Activated naive CD4-positive, alpha-beta T cell treated with anti-CD3 and anti-CD28 coated beads, Interleukin-2, amount 50 U/mL, for 72 hours (primary cell): Measurements from ENCODE around the gene FBXW4. TPM values are rescaled to one million over a fixed set of nuclear protein-coding genes. Genes with fewer than 3 reads are reported as not detected.
A peak's percentile ranks its signal among the peaks of the same experiment; 100 is the strongest.

ENCODE experiments used
- ATAC-seq, 2 donors: fragments of 150-1000 bp; cut with Tn5 transposase; 2 replicates each; pipeline ENCODE4 v1.10.0; 2021; ENCODE audit warnings: mild to moderate bottlenecking in 2 of 2, moderate library complexity in 2 of 2
- DNase-seq, 2 donors: peaks; one replicate each; pipeline ENCODE4 v3.0.0; 2021 to 2022; ENCODE audit warnings: low spot score in 2 of 2
- H3K27ac Mint-ChIP-seq, 2 donors: one replicate each; pipeline ENCODE4 v1.8.0; 2022; ENCODE audit warnings: mild to moderate bottlenecking in 2 of 2, mixed read lengths in 2 of 2
- H3K36me3 Mint-ChIP-seq, 2 donors: one replicate each; pipeline ENCODE4 v1.8.0; 2022; ENCODE audit warnings: mixed read lengths in 2 of 2
- H3K9me3 Mint-ChIP-seq, 2 donors: one replicate each; pipeline ENCODE4 v1.8.0; 2022; ENCODE audit warnings: mixed read lengths in 2 of 2
- total RNA-seq, 2 donors: library from RNA; stranded (reverse); gene quantifications; one replicate each; pipeline ENCODE4 v1.2.3, GENCODE V29; 2022

FBXW4 gene
- total RNA-seq, 2 donors from 2014 or later = 35.7 to 40.3 TPM

DNA sequence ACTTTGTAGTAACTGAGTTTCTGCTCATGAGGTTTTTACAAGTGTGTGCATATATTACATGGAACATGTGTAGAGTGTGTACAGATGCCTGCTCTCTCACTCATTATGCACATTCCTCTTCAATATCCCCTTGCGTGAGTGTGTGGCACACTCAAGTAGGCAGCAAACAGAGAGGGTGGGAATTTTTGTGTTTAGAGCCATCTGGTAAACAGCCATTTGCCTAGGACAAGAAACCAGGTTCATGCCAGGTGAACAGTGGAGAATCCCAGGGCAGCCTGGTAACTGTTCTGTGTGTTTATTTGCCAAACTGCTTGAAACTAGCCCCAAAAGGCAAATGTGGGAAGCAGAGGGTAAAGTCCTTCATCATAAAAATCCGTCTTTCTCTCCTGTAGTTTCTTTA is 19.9 kb downstream of the FBXW4 start:
- Mint-ChIP-seq H3K36me3 (peaks cover 27 to 28% of the 10 kb centered on the region in 2 donors), H3K9me3 (peaks cover 0 to 6% of the 10 kb centered on the region in 2 donors), H3K27ac (no peak overlapping the region)
- ATAC-seq (no peak), DNase-seq (no peak)

DNA sequence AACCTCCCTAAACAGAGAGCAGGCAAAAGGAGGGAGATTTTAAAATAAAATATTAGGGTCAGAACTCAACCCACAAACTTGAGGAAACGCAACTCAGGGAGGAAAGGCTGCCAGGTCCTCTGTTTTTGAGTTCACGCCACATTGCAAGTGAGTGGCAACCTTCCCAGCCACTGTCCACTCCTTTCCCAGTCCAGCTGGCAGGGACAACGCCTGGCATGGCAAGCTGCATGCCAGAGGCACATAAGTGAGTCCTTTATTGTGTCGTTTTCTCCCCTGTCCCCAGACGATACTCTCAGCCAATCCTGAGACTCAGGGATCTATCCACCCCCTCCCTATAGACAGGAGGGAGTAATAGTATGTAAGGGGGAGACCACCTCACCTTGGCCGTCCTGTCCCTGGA is 22.4 kb downstream of the FBXW4 start:
- Mint-ChIP-seq H3K27ac (no peak overlapping the region), H3K36me3 (peaks cover 24 to 28% of the 10 kb centered on the region in 2 donors), H3K9me3 (peaks cover 0 to 6% of the 10 kb centered on the region in 2 donors)
- ATAC-seq = no peak
- DNase-seq = no peak

DNA sequence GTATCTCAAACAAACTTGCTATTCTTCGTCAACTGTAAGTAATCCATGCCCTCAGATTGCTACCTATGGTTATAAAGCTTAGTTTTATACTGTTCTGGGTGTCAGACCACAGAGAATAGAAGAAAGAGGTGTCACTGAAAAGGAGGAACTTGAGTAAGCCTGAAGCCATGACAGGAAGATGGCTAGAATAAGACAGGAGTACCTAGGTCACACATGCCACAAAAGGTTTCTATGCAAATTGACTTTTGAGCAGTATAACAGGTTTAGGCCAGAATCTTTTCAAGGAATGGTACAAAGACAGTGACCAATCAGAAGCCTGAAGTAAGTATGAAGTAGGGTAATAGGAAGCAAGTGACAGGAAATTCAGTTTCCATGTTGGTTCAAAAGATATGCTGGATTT is 23.5 kb downstream of the FBXW4 start:
- Mint-ChIP-seq H3K36me3 (peaks cover 15 to 18% of the 10 kb centered on the region in 2 donors), H3K27ac (peak overlapping the region in 1 of 2 donors; percentile 42), H3K9me3 (no peaks in the 10 kb centered on the region)
- DNase-seq (no peak), ATAC-seq (peak in 1 of 2 donors; percentile 81)

DNA sequence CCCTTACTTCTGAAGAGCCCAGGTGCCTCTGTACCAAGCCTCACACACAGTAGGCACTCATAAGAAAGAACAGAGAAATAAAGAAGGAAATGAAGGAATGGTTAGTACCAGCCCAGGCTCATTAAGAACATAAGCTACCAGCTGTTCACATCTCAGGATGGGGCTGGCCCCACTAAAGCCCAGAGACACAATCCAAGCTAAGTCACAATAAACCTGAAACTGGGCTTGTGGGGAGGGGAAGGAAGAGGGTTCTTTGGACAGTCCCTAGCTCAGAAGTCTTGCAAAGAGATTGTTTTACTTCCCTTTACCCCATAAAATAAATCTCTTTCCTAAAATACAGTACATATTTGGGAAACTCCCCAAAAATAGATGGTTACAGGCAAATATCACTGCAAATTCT is 24.3 kb downstream of the FBXW4 start:
- peaks cover 11 to 13% of the 10 kb centered on the region in 2 donors for H3K36me3 Mint-ChIP-seq

DNA sequence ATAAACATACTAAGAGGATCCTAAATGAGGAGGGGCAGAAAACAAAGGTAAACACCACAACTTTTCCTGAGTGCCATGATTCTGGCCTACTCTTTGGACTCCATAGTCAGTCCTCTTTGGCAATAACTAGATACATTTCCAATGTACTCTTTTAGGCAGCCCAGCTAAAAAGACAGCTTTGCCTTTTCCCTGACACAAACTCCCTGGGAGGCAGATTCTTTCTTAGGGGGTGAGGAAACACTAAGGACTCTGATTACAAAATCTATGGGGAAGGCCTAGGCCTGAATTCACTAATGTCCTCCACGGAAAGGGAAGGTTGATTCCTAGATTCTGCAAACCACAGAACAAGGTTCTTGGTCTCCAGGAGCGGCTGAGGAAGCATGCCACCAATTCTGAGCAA is 25.8 kb downstream of the FBXW4 start:
- no peak overlapping the region for H3K27ac Mint-ChIP-seq
- H3K9me3 Mint-ChIP-seq = no peaks in the 10 kb centered on the region
- no peak for ATAC-seq
- H3K36me3 Mint-ChIP-seq = peaks cover 11 to 13% of the 10 kb centered on the region in 2 donors
- DNase-seq = no peak

More for the DNA sequence above, 24.3 kb downstream of the FBXW4 start:
- no peaks in the 10 kb centered on the region for H3K9me3 Mint-ChIP-seq
- ATAC-seq = peak in 1 of 2 donors; percentile 81
- no peak for DNase-seq
- peak overlapping the region; percentile 42 to 86 for H3K27ac Mint-ChIP-seq

DNA sequence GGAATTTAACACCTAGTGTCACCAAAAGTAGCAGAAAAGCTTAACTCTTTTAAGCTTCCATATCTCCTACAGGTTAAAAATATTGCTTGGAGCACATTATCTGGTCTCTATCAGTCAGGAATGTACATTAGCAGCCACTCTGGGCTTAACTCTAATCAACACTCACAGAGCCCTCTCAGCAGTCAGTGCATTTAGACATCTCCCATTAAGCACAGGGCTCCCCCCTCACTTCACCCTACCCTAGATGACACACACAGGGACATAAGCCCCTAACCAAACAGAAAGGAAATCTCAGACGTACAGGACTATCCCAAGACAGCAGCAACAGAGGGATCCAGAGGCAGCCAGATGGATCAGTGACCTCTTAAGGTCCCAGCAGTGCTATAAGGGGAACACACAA is 26.4 kb downstream of the FBXW4 start:
- Mint-ChIP-seq H3K36me3 (peaks cover 11 to 13% of the 10 kb centered on the region in 2 donors), H3K27ac (no peak overlapping the region), H3K9me3 (no peaks in the 10 kb centered on the region)
- DNase-seq = no peak
- ATAC-seq = no peak

DNA sequence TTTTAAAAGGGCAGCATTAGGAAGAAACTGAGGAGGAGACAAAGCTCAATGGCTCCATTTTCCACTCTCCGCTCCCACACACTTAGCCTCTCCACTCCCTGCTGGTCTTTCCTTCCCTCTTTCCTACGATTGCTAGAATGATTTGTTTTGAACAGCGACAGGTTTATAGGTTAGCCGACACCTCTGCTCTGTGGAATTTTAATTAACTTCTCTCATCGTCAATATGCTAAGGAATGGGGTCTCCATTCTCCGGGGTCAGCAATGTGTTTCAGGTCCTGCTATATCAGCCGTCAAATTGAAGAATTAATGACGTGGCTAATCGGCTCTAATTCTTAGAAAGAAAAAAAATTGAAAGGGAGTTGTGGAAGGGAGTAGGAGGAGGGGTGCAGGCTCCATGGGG is 28.9 kb downstream of the FBXW4 start:
- ATAC-seq (no peak), DNase-seq (no peak)
- H3K27ac Mint-ChIP-seq = peak overlapping the region in 1 of 2 donors; percentile 13
- peaks cover 6 to 10% of the 10 kb centered on the region in 2 donors for H3K36me3 Mint-ChIP-seq
- no peaks in the 10 kb centered on the region for H3K9me3 Mint-ChIP-seq

DNA sequence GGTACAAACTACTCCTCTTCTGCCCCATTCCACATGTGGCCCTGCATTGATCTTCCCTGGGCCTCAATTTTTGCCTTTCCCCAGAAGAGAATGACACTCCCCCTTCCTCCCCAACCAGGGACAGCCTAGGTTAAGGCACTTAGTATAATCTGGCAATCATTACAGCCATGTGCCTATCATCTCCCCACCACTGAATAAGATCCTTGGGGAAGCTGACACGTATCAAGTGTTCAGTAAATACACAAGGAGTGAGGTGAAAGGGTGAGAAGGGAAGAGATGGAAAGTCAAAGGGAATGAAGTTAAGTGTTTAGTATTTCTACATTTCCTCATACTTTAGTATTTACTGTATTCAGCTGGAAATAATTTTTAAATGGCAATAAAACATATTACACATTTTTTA is 31.9 kb downstream of the FBXW4 start:
- Mint-ChIP-seq H3K27ac (peak overlapping the region in 1 of 2 donors; percentile 25), H3K36me3 (no peaks in the 10 kb centered on the region), H3K9me3 (no peaks in the 10 kb centered on the region)
- DNase-seq (no peak), ATAC-seq (no peak)

DNA sequence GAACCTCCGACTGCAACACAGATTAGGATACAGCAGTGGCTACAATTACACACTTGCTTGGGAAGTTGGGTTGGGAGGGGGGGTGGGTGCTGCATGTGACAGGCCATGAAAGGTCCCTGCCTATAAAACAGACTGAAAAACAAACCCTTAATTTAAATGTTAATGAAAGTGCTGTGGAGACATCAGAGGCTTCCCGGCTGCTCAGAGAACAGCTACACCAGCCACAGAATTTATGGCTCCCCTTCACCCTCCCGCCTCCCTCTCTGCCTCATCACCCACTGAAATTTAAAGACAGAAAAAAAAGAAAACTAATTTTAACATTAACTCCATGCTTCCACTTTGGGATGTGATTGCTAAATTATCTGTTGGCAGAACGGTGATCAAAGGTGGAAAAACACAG is 34.7 kb downstream of the FBXW4 start:
- ATAC-seq (no peak), DNase-seq (no peak)
- peak overlapping the region in 1 of 2 donors; percentile 36 for H3K27ac Mint-ChIP-seq
- H3K9me3 Mint-ChIP-seq = no peaks in the 10 kb centered on the region
- H3K36me3 Mint-ChIP-seq = no peaks in the 10 kb centered on the region

DNA sequence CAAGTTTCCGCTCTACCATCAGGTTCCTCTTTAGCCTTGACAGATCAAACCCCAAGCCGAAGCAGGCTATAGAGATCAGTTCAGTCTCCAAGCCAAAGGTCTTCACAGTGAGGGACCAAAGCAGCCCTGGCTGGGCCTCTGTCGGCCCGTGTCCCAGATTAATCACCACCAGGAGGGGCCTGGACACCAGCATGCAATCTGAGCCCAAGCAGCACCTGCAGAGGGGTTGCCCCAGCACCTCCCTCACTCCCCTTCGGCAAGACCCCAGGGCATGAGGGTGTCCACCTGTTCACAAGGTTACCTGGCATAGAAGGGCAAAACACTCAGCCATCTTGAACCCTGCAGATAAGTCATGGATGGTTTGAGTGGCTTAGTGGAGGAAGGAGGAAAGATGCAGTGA is 36.0 kb downstream of the FBXW4 start:
- ATAC-seq (no peak), DNase-seq (no peak)
- no peaks in the 10 kb centered on the region for H3K36me3 Mint-ChIP-seq
- no peaks in the 10 kb centered on the region for H3K9me3 Mint-ChIP-seq
- H3K27ac Mint-ChIP-seq = no peak overlapping the region

DNA sequence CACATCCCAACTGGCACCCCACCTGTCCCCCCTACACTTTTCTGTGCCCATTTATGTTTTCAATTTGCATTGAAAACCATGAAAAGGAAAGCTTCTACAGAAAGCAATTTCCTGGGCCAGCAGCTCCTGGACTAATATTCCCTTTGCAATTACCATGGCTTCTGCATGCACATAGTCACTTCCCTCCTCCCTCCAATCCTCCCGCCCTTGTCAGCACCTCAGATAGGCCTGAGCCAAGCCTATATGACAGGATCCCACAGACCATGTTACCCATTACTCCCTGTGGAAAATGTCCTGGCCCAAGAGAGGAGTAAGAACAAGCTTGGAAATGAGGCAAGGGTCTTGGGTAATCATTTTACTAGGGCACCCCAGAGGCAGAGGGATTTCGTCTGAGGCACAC is 38.1 kb downstream of the FBXW4 start:
- DNase-seq (no peak), ATAC-seq (no peak)
- Mint-ChIP-seq H3K9me3 (no peaks in the 10 kb centered on the region), H3K27ac (no peak overlapping the region), H3K36me3 (no peaks in the 10 kb centered on the region)

DNA sequence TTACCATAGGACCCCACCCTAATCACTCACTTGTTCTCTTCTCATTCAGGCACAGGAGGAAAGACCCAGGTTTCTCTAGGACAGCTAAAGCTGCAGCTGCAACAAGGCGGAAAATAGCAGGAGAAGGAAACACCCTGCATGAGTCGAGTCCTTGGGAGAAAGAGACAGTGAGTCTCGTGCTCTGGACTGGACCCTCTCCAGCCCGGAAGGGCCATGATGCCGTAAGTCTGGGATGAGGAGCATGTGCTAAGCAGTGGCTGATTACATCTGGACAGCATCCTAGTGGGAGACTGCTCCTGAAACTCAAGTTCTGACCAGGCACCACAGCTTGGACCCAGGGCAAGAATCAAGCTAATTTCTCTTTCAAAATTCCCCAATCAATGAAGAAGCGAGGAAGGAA is 39.4 kb downstream of the FBXW4 start:
- no peak for DNase-seq
- H3K27ac Mint-ChIP-seq = no peak overlapping the region

DNA sequence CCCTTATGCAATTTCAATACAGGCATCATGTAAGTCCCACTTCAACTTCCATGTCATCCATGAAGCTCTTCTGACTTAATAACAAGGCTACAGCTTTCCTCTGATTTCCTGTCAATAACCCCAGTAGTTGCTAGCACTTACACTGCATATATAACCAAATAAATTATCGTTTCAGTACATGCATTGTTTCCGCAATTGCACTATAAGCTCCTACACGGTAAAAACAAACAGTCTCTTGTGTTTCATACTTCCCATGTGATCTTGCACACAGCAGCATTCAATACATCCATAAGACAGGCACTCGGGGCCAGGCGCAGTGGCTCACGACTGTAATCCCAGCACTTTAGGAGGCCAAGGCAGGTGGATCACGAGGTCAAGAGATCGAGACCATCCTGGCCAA is 41.4 kb downstream of the FBXW4 start:
- DNase-seq = no peak
- no peak for ATAC-seq
- no peaks in the 10 kb centered on the region for H3K9me3 Mint-ChIP-seq
- no peaks in the 10 kb centered on the region for H3K36me3 Mint-ChIP-seq
- no peak overlapping the region for H3K27ac Mint-ChIP-seq

More for the DNA sequence above, 39.4 kb downstream of the FBXW4 start:
- Mint-ChIP-seq H3K9me3 (no peaks in the 10 kb centered on the region), H3K36me3 (no peaks in the 10 kb centered on the region)
- ATAC-seq = no peak

DNA sequence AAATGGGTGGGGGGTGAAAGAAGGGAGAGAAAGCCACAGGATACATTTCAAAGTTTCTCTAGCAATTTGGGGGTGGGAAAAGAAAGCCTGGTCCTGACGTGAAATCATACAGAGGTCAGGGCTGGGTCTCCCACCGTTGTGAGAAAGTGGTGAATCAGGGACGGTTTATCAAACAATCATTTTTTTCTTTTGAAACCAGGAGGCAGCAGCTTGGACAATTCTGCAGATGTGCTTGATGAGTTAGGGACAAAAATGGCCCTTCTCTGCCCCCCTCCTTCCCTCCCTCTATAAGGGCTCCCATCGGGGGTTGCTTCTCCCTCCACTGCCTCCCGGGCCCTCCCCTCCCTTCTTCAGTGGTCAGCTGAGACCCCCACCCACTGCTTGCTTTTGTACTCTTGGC is 43.6 kb downstream of the FBXW4 start:
- Mint-ChIP-seq H3K27ac (peak overlapping the region in 1 of 2 donors; percentile 17), H3K36me3 (no peaks in the 10 kb centered on the region), H3K9me3 (no peaks in the 10 kb centered on the region)
- ATAC-seq = no peak
- DNase-seq = no peak

DNA sequence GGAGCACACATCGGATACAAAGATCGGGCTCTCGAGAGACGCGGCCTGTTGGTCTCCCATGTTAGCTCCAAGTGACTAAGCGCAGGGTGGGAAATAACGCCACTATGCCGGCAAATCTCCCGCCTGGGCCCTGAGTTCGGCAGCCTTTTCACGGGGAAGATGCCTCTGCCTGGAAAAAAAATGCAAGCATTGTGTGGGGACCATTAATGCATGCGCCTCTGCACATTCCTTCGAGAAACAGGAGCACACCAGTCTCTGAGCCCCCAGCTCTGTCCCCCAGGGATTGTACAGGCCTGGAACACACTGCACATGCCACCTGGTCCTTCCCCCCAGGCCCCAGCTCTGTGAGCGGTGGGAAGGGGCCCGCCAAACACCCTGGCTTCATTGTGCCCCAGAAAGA is 44.1 kb downstream of the FBXW4 start:
- ATAC-seq (no peak), DNase-seq (no peak)
- Mint-ChIP-seq H3K27ac (no peak overlapping the region), H3K9me3 (no peaks in the 10 kb centered on the region), H3K36me3 (no peaks in the 10 kb centered on the region)

DNA sequence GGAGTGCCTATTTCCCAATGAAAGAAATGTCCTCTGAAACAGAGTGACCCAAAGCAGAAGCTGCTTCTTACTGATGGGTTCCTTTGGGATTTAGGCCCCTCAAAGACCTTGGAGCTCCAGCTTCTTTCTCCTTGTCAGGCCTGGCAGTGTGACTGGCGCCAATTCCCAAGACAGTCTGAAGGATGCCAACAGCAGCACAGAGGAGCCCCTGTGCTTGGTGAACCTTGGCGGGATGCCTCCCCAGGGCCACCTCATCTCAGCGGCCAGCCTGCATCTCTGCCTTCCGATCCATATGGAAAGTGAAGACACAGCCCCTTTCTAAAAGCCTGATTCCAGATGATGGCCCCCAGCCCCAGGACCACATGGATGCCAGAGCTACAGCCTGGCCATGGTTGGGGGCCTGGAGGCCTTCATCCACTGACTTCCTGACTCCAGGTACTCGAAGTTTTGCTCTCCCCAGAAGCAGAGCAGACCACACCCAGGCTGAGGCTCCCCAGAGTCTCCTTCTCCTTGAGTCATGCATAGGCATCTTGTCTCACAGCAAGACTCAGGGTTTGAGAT is 45.4 kb downstream of the FBXW4 start:
- Mint-ChIP-seq H3K36me3 (no peaks in the 10 kb centered on the region), H3K27ac (peak overlapping the region in 1 of 2 donors; percentile 24), H3K9me3 (no peaks in the 10 kb centered on the region)
- ATAC-seq = no peak
- DNase-seq = no peak

DNA sequence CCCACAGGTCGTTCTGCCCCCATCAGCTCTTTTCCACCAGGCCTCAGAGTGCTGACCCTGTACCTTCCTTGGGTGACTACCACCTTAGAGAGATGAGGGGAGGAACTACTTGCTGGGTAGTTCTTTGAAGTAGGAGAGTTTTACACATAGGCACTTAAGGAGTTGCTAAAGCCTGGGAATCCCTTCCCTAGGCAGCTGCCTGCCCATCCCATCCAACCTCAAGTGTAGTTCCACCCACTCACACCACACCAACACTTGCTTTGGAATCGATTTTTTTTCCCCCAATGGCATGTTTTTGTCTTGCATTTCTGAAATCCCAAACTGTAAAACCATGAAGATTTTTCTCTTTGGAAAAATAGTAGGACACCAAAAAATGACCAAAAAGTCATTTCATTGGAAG is 47.7 kb downstream of the FBXW4 start:
- Mint-ChIP-seq H3K36me3 (no peaks in the 10 kb centered on the region), H3K9me3 (no peaks in the 10 kb centered on the region), H3K27ac (no peak overlapping the region)
- DNase-seq (no peak), ATAC-seq (no peak)

DNA sequence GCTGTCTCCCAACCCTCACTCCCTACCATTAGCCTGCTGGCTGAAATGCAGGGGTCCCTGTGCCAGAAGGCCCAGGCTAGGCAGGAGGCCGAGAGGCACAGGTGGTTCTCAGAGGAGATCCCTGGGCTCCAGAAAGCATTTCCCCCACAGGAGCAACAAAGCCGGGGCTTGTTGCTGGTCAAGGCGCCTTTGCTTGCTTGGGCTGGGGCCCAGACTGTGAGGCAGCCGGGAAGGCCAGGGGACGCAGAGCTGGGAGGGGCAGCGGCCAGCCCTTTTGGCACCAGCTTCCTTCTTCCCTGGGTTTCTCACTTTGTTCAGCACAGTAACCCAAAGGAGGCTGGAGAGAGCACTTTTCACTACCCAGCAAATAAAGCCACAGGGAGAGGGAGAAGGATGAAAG is 48.6 kb downstream of the FBXW4 start:
- H3K9me3 Mint-ChIP-seq = no peaks in the 10 kb centered on the region
- no peak overlapping the region for H3K27ac Mint-ChIP-seq
- H3K36me3 Mint-ChIP-seq = peaks cover 0 to 3% of the 10 kb centered on the region in 2 donors

More for the DNA sequence above, 48.6 kb downstream of the FBXW4 start:
- no peak for ATAC-seq
- no peak for DNase-seq
